Stimulated activated CD8-positive, alpha-beta memory T cell treated with anti-CD3 and anti-CD28 coated beads, Interleukin-15, amount 100 ng/mL, for 48 hours (primary cell): ENCODE measurements around the gene KRTCAP2.
A peak's percentile ranks its signal among the peaks of the same experiment; 100 is the strongest.

Source experiments
- DNase-seq, 2 donors: peaks; one replicate each; pipeline ENCODE4 v3.0.0-alpha.2; 2020; ENCODE audit warnings: low read depth in 2 of 2

The KRTCAP2 gene

GRCh38 chr1:155183775-155184221 is 10.7 kb upstream of the KRTCAP2 start:
- no peak for DNase-seq

GRCh38 chr1:155182052-155182550 is 9.0 kb upstream of the KRTCAP2 start:
- no peak for DNase-seq

GRCh38 chr1:155181371-155182051 is 8.4 kb upstream of the KRTCAP2 start:
- DNase-seq = no peak

- no peak for DNase-seq
Observed at GRCh38 chr1:155179112-155180031, 6.3 kb upstream of the KRTCAP2 start.

GRCh38 chr1:155178441-155179111 is 5.5 kb upstream of the KRTCAP2 start:
- no peak for DNase-seq

GRCh38 chr1:155177918-155178281 is 4.8 kb upstream of the KRTCAP2 start:
- DNase-seq = no peak

- no peak for DNase-seq
Observed at GRCh38 chr1:155177192-155177917, 4.3 kb upstream of the KRTCAP2 start.

GRCh38 chr1:155176544-155177071 is 3.5 kb upstream of the KRTCAP2 start:
- peak; percentile 70 for DNase-seq

GRCh38 chr1:155175927-155176371 is 2.8 kb upstream of the KRTCAP2 start:
- DNase-seq = no peak

GRCh38 chr1:155175281-155175926 is 2.3 kb upstream of the KRTCAP2 start:
- no peak for DNase-seq

- no peak for DNase-seq
Observed at GRCh38 chr1:155174324-155175280, 1.5 kb upstream of the KRTCAP2 start.

- DNase-seq = peak; percentile 58 to 62
Observed at GRCh38 chr1:155173478-155174323, 597 bp upstream of the KRTCAP2 start, which contains the start of gene TRIM46. TSS of gene TRIM46 (plus strand) at chr1:155173849. CDS start at chr1:155173967, 118 bp downstream.

- no peak for DNase-seq
Observed at GRCh38 chr1:155171836-155172731, 1.0 kb downstream of the KRTCAP2 start.

GRCh38 chr1:155170806-155171205 is 2.3 kb downstream of the KRTCAP2 start:
- DNase-seq = no peak

- DNase-seq = no peak
Observed at GRCh38 chr1:155170101-155170785, 2.9 kb downstream of the KRTCAP2 start.

- DNase-seq = no peak
Observed at GRCh38 chr1:155169541-155169940, 3.6 kb downstream of the KRTCAP2 start.
